BJ (cell line): ENCODE measurements around the gene MTCH1. TPM values are rescaled to one million over a fixed set of nuclear protein-coding genes. Genes with fewer than 3 reads are reported as not detected.

ENCODE experiments used
- CTCF ChIA-PET: fragments of 350-600 bp; formaldehyde crosslinking; extraction: SDS; loops from one replicate; lab custom pipeline; 2021; ENCODE audit warnings: antibody characterized with exemption, inconsistent platforms; lab: Yijun Ruan, JAX
- POLR2A ChIA-PET: fragments of 300-600 bp; sonication (Branson Sonifier 250); formaldehyde crosslinking; extraction: SDS; loops from one replicate; lab custom pipeline; 2021; ENCODE audit warnings: antibody characterized with exemption; lab: Charles Lee
- DNase-seq: peaks from one replicate; pipeline ENCODE4 v3.0.0-alpha.2; 2011; ENCODE audit warnings: low read depth
- H3K27me3 ChIP-seq: 2 replicates; pipeline ENCODE4 v1.6.0; 2011; ENCODE audit warnings: low read length; ENCODE audit not compliant: control insufficient read depth, insufficient read depth
- H3K36me3 ChIP-seq: 2 replicates; pipeline ENCODE4 v1.5.1; 2011; ENCODE audit warnings: low read length; ENCODE audit not compliant: control insufficient read depth, insufficient read depth
- H3K4me3 ChIP-seq: 2 replicates; pipeline ENCODE4 v1.5.1; 2011; ENCODE audit warnings: low read depth, mild to moderate bottlenecking, control low read depth, low read length
- CTCF ChIP-seq: IDR thresholded peaks from 2 replicates; pipeline ENCODE4 v1.5.1; 2011; ENCODE audit warnings: low read depth, mild to moderate bottlenecking, control low read depth, inconsistent platforms, low read length, moderate library complexity; ENCODE audit not compliant: insufficient read depth
- polyA plus RNA-seq: library from polyadenylated mRNA; depleted of rRNA; stranded (reverse); fragments of >200 nt; gene quantifications from 2 replicates; pipeline ENCODE4 v1.2.3, GENCODE V29; 2011

The MTCH1 gene
- polyA plus RNA-seq, 1 experiment = 207 TPM

- POLR2A ChIA-PET = no interaction called here
- CTCF ChIA-PET = no interaction called here
Measured at GRCh38 chr6:36973647-36974046, 12.3 kb downstream of the MTCH1 start.

GRCh38 chr6:36973190-36973589 lies 12.8 kb downstream of the MTCH1 start:
- POLR2A ChIA-PET = no interaction called here
- H3K27me3 ChIP-seq = no peaks in the 10 kb centered on the region
- H3K4me3 ChIP-seq = no peak overlapping the region
- CTCF ChIA-PET = no interaction called here
- no peak for DNase-seq
- H3K36me3 ChIP-seq = peaks cover 66% of the 10 kb centered on the region
- no peak for TF ChIP-seq CTCF

More at GRCh38 chr6:36973647-36974046, 12.3 kb downstream of the MTCH1 start:
- Histone ChIP-seq H3K27me3 (no peaks in the 10 kb centered on the region), H3K4me3 (no peak overlapping the region), H3K36me3 (peaks cover 64% of the 10 kb centered on the region)
- no peak for TF ChIP-seq CTCF
- no peak for DNase-seq

- TF ChIP-seq CTCF = no peak
- Histone ChIP-seq H3K4me3 (no peak overlapping the region), H3K27me3 (no peaks in the 10 kb centered on the region), H3K36me3 (peaks cover 62% of the 10 kb centered on the region)
- CTCF ChIA-PET = no interaction called here
- POLR2A ChIA-PET = no interaction called here
- no peak for DNase-seq
Measured at GRCh38 chr6:36971921-36972673, 13.9 kb downstream of the MTCH1 start.

GRCh38 chr6:36970892-36971842 lies 14.8 kb downstream of the MTCH1 start:
- no peak for TF ChIP-seq CTCF
- Histone ChIP-seq H3K27me3 (no peaks in the 10 kb centered on the region), H3K36me3 (peaks cover 53% of the 10 kb centered on the region), H3K4me3 (no peak overlapping the region)
- POLR2A ChIA-PET = no interaction called here
- CTCF ChIA-PET = interaction anchor here (0.9 kb wide), 1 partner anchor 8 kb away, joined by 3 read pairs; no protein-coding TSS in a partner anchor
- DNase-seq = no peak
